Measurements from ENCODE around the gene PRPH2.

Gene PRPH2

DNA sequence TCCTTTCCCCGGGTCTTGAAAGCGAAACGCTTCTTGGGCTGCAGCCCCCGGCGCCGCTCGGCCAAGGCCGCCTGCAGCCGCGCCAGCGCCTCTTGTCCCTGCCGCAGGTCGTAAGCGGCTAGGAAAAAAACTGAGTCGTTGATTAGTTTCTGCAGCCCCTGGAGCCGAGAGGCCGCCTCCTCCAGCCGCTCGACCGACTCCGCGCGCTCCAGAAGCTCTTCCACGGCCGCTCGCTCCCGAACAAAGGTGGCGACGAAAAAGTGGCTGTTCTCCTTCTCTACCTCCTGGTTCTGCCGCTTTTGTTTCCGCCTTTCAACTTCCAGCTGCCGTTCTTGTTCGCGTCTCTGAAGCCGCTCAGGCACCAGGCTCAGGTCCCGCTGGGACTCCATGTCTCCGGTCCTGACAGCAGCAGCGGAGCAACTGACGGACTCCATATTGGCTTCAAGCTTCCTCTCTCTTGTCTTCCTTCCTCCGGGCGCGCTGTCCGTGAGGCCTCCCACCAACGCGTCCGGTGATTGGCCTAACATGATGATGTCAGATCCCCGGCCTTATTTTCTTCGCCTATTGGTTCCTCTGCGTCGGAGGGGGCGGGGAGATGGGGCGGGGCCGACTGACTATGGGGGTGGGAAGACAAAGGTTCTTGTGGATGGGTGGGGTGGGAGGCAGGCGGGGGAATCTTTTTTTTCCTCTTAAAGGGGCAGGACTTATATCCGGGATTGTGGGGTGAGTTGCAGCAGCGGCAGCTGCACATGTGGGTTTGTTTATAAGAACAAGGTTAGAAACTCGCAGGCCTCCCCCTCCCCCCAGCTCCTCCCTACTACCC, 23.5 kb upstream of the PRPH2 start, which contains the start of gene TBCC:
Gene TBCC (minus strand): TSS at position 464 of the 823 bp plus-strand sequence. CDS start 30 bp downstream, at position 434.
- H2AFZ ChIP-seq (ENCODE audit: low read depth, low read length, severe bottlenecking), result peak within 1 kb of the TSS; percentile 66

DNA sequence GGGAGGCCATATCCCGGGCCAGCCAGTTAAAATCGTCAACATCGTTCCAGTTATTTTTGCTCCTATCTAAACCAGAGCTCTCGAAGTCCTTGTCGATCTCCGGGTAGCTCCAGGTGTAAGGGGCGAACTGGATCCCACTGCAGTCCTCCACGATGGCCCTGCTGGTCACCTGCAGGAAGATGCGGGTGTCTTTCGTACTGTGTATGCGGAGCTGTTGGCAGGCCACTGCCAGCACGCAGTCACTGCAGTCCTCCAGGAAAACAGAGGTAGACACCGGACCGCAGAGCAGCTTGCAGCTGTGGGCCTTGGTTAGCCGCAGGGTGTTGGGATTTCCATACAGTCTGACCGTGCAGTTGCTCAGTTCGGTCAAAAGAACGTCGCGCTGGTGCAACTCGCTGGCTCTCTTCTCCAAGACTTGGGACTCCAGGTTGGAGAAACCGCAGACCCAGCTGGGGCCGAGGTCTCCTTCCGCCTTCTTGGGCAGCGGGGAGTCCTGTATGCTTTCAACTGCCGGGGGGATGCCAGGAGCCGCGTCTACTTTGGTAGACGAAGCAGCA, 22.8 kb upstream of the PRPH2 start:
- Histone ChIP-seq H3F3A (ENCODE audit: insufficient read depth) (peaks cover 42% of the 10 kb centered on the region), H3K27ac (ENCODE audit: low read depth, low read length) (peak overlapping the region; percentile 74), H3K27me3 (ENCODE audit: low read length) (no peaks in the 10 kb centered on the region), H3K4me3 (ENCODE audit: insufficient read depth, low read length, poor library complexity, severe bottlenecking) (peak overlapping the region; percentile 97), H3K79me2 (ENCODE audit: insufficient read depth, low read length) (peaks cover 20% of the 10 kb centered on the region), H3K9me2 (replicated peaks; ENCODE audit: insufficient read depth, low read length) (no peaks in the 10 kb centered on the region), H3K36me3 (ENCODE audit: low read length) (peaks cover 9% of the 10 kb centered on the region; the same call in 1 of the 2 replicates), H2AFZ (ENCODE audit: low read depth, low read length, severe bottlenecking) (peak overlapping the region; percentile 66), H3K9ac (ENCODE audit: low read length) (peak overlapping the region; percentile 87), H4K20me1 (ENCODE audit: low read depth, low read length) (peaks cover 10% of the 10 kb centered on the region; the same call in 1 of the 2 replicates), H3K4me2 (ENCODE audit: low read depth, low read length, poor library complexity, severe bottlenecking) (peak overlapping the region; percentile 77), H3K9me3 (ENCODE audit: insufficient read depth, low read length) (0 out of 2 replicates have a peak, but pooled peaks cover 8% of the 10 kb centered on the region)
- no peak for TF ChIP-seq EZH2phosphoT487 (conservative IDR thresholded peaks at IDR 0.05; ENCODE audit: low read length)
- TF ChIP-seq, protein P1, sequence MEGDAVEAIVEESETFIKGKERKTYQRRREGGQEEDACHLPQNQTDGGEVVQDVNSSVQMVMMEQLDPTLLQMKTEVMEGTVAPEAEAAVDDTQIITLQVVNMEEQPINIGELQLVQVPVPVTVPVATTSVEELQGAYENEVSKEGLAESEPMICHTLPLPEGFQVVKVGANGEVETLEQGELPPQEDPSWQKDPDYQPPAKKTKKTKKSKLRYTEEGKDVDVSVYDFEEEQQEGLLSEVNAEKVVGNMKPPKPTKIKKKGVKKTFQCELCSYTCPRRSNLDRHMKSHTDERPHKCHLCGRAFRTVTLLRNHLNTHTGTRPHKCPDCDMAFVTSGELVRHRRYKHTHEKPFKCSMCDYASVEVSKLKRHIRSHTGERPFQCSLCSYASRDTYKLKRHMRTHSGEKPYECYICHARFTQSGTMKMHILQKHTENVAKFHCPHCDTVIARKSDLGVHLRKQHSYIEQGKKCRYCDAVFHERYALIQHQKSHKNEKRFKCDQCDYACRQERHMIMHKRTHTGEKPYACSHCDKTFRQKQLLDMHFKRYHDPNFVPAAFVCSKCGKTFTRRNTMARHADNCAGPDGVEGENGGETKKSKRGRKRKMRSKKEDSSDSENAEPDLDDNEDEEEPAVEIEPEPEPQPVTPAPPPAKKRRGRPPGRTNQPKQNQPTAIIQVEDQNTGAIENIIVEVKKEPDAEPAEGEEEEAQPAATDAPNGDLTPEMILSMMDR (IDR thresholded peaks at IDR 0.05; ENCODE audit: insufficient read depth, low read length, poor library complexity, severe bottlenecking), result no peak

More for the DNA sequence above, 23.5 kb upstream of the PRPH2 start, which contains the start of gene TBCC:
- Histone ChIP-seq H3F3A (ENCODE audit: insufficient read depth) (peaks cover 42% of the 10 kb centered on the region), H3K27ac (ENCODE audit: low read depth, low read length) (peak within 1 kb of the TSS; percentile 88), H3K9me2 (replicated peaks; ENCODE audit: insufficient read depth, low read length) (no peaks in the 10 kb centered on the region), H4K20me1 (ENCODE audit: low read depth, low read length) (peaks cover 10% of the 10 kb centered on the region; the same call in 1 of the 2 replicates), H3K4me3 (ENCODE audit: insufficient read depth, low read length, poor library complexity, severe bottlenecking) (peak within 1 kb of the TSS; percentile 97), H3K36me3 (ENCODE audit: low read length) (peaks cover 9% of the 10 kb centered on the region; the same call in 1 of the 2 replicates), H3K27me3 (ENCODE audit: low read length) (no peaks in the 10 kb centered on the region), H3K9ac (ENCODE audit: low read length) (peak within 1 kb of the TSS; percentile 87), H3K79me2 (ENCODE audit: insufficient read depth, low read length) (peaks cover 20% of the 10 kb centered on the region), H3K9me3 (ENCODE audit: insufficient read depth, low read length) (0 out of 2 replicates have a peak, but pooled peaks cover 8% of the 10 kb centered on the region), H3K4me2 (ENCODE audit: low read depth, low read length, poor library complexity, severe bottlenecking) (peak within 1 kb of the TSS; percentile 77)
- no peak for TF ChIP-seq EZH2phosphoT487 (conservative IDR thresholded peaks at IDR 0.05; ENCODE audit: low read length)
- TF ChIP-seq, protein P1 (IDR thresholded peaks at IDR 0.05; ENCODE audit: insufficient read depth, low read length, poor library complexity, severe bottlenecking), result no peak

- peaks cover 20% of the 10 kb centered on the region for H3K79me2 ChIP-seq (ENCODE audit: insufficient read depth, low read length)
- H3K27ac ChIP-seq (ENCODE audit: low read depth, low read length), result no peak overlapping the region
- 0 out of 2 replicates have a peak, but pooled peaks cover 8% of the 10 kb centered on the region for H3K9me3 ChIP-seq (ENCODE audit: insufficient read depth, low read length)
- H3K9me2 ChIP-seq (replicated peaks; ENCODE audit: insufficient read depth, low read length), result no peaks in the 10 kb centered on the region
- H3K4me3 ChIP-seq (ENCODE audit: insufficient read depth, low read length, poor library complexity, severe bottlenecking), result peak overlapping the region; percentile 97
- H4K20me1 ChIP-seq (ENCODE audit: low read depth, low read length), result peaks cover 10% of the 10 kb centered on the region; the same call in 1 of the 2 replicates
- TF ChIP-seq, protein P1 (IDR thresholded peaks at IDR 0.05; ENCODE audit: insufficient read depth, low read length, poor library complexity, severe bottlenecking), result no peak
- no peak for TF ChIP-seq EZH2phosphoT487 (conservative IDR thresholded peaks at IDR 0.05; ENCODE audit: low read length)
- H3K36me3 ChIP-seq (ENCODE audit: low read length), result peaks cover 9% of the 10 kb centered on the region; the same call in 1 of the 2 replicates
- peaks cover 41% of the 10 kb centered on the region for H3F3A ChIP-seq (ENCODE audit: insufficient read depth)
- H3K27me3 ChIP-seq (ENCODE audit: low read length), result no peaks in the 10 kb centered on the region
- peak overlapping the region; percentile 87 for H3K9ac ChIP-seq (ENCODE audit: low read length)
- peak overlapping the region; percentile 77 for H3K4me2 ChIP-seq (ENCODE audit: low read depth, low read length, poor library complexity, severe bottlenecking)
- no peak overlapping the region for H2AFZ ChIP-seq (ENCODE audit: low read depth, low read length, severe bottlenecking)
Observed at GRCh38 chr6:42744351-42744893, 22.0 kb upstream of the PRPH2 start.

Data from SU-DHL-6 (cell line).